Measurements from ENCODE around the gene NEK2.
"Not testable (repeated sequence)": the region's sequence is repeated elsewhere in the genome, so short reads cannot be mapped to it uniquely, and the experiment has no call there.

Gene NEK2

DNA sequence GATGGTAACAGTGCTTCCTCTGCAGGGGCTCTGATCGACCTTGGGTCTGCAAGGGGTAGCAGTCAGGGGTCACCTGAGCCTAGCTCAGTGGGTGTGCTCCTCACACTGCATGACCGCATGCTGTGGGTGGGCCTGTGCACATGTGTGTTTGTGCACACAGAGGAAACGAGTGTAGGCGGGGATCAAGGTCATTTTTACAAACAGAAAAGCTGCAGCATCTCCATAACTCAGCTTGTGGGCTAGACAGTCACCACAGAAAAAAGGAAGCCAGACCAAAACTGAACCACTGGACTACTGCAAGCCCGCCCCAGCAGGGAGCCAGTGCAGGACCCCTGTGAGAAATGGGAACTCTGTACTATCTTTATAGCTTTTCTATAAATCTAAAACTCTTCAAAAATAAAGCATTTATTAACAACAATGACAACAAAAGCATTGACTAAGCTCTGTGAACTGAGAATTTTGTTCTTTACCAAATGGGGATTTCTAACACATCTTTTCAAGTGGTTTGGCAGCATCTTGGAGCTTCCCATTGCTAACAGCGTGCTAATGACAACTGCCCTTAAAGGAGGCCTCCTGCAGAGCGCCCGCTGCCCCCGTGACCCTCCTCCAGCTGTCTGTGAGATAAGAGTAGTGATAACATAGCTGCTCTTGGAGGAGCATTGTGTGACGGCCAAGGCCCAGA, 19.9 kb upstream of the NEK2 start:
- DNase-seq (ENCODE audit: low spot score): no peak

DNA sequence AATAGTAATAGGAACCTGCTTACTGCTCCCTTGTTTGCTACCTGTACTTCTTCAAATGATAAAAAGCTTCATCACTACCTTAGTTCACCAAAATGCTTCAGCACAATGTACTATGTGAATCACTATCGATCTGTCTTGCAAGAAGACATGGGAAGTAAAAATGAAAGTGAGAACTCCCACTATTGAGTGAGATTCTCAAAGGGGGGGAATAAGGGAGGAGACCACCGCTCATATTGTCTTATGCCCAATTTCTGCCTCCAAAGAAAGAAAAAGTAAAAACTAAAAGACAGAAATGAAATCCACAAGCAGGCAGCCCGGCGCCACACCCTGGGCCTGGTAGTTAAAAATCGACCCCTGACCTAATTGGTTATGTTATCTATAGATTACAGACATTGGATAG, 18.5 kb upstream of the NEK2 start:
- DNase-seq (ENCODE audit: low spot score): not testable (repeated sequence)

DNA sequence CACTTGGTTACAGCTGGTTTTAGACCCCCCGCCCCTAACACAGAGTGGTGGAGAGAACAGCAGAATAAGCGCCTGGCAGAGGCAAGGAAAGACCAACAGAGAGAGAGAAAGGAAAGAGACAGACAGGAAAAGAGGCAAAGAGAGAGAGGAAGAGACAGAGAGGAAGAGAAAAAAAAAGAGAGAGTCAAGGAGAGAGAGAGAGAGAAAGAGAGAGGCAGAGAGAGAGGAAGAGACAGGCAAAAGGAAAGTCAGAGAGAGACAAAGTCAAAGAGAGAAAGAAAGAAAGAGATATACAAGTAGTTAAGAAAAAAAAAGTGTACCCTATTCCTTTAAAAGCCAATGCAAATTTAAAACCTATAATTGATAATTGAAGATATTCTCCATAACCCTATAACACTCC, 13.0 kb upstream of the NEK2 start:
- DNase-seq (ENCODE audit: low spot score): no peak

DNA sequence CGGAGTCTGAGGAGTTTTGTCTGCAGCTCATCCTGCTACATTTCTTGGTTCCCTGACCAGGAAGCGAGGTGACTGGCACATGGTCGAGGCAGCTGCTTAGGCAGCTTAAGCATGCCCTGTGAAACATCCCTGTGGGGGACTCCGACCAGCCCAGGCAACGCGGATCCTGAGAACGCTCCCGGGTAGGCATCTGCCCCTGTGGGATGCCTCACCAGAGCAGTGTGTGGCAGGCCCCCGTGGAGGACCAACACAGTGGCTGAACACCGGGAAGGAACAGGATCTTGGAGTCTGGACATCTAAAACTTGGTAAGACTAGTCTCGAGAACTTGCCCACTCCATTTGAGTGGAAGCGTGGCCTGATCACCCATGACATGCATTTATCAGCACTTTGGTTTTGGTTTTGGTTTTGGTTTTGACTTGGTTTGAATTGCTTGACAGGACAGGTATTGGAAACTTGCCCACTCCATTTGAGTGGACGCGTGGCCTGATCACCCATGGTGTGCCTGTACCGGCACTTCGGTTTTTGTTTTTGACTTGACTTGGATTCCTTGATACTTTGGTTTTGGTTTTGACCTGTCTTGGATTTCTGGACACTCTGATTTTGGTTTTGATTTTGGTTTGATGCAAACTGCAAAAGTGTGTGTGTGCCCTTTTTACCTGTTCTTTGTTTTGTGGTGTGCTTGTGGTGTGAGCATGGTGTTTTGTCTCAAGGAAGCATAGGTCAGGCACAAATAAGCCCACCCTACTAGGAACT, 12.2 kb upstream of the NEK2 start:
- no peak for DNase-seq (ENCODE audit: low spot score)

DNA sequence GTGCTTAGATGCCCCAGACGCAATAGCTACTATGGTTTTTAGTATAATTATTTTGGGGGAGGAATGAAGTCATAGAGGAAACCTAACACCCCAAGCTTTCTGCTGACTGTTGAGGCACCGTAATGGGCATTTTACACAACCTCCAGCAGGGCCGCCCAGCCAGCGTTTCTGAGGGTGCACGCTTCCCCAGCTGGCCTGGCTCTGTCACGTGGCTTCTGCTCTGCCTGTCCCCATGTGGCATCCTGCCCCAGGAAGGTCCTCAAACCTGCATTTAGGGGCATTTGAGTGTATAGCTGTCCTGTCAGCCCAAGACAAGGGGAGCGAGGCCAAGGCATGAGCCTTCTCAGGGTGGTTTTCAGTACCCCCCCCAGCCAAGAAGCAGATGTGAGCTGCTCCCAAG, 10.4 kb upstream of the NEK2 start:
- DNase-seq (ENCODE audit: low spot score): no peak

DNA sequence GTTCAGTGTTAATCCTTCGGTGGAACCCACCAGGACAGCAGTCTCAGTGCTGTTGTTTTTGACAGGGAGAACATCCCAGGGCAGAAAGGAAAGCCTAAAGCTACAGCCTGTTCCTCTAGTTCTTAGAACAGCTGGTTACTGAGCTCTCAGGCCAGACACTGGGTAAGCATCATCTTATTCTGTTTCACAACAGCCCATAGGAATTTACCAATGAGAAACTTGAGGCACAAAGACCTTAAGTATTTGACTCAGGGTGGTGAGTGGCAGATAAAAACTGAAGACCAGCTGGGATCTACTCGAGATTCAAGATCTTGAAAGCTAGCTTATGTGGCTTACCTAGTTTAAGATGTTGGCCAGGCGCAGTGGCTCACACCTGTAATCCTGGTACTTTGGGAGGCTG, 9.4 kb upstream of the NEK2 start:
- no peak for DNase-seq (ENCODE audit: low spot score)

DNA sequence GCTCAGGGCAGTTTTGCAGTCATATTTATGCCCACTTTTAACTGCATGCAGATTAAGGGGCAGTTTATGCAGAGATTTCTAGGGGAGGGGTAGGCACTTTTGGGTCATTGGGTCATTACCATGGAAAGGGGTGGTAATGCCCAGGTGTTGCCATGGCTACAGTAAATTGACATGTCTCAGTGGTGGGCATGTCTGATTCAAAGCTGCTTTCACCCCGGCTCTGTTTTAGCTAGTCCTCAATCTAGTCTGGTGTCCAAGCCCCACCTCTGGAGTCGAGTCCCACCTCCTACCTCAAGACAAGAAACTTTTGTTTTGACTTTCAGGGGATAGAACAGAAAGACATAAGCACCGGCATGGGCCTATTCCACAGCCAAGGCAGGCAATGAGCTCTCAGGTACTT, 8.9 kb upstream of the NEK2 start:
- no peak for DNase-seq (ENCODE audit: low spot score)

DNA sequence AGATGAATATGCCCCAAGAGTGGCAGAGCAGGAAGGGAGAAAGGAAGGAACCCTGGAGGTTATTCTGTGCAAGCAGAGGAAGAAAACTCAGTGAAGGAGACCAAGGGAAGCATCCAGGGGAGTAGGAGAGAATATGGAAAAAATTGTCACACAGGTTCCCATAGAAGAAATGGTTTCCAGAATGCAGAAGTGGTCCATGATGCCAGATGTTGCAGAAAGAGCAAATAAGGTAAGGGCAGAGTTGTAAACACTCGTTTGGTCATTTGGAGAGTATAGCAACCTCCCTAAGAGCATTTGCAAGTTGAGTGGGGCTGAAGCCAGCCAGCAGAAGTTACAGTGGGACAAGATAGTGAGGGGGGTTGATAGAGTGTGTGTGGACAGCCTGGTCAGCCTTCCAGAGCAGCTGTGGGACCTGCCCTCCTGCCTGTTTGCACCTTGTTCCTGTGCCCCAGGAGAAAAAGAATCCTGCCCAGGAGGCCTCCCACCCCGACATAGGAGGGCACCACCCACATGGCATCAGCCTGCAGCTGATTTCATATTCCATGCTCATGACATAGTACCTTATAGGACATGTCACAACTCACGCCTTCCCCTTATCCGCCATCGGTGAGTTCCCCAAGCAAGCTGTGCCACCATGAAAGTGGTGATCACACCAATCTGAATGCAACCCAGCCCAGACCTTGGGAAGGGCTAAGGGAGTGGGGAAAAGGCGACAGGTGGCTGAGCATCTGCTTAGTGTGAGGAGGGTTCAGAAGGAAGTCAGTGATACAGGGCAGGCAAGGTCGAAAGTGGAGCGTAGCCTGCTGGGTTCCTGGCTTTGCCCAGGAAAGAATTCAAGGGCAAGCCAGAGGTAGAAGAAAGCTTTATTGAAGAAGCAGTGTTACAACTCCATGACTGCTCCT, 8.2 kb upstream of the NEK2 start:
- no peak for DNase-seq (ENCODE audit: low spot score)

DNA sequence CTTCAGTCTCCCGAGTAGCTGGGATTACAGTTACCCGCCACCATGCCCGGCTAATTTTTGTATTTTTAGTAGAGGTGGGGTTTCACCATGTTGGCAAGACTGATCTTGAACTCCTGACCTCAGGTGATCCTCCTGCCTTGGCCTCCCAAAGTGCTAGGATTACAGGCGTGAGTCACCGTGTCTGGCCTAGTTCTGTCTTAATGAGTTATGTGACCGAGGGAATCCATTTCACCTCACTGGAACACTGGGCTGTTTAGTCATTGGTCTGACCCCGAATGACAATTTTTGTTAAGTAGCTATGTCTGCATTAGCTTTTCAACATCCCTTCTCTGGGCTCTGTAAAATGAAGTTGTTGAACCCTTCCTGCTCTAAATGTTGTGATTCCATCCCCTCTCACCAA, 6.8 kb upstream of the NEK2 start:
- DNase-seq (ENCODE audit: low spot score): not testable (repeated sequence)

DNA sequence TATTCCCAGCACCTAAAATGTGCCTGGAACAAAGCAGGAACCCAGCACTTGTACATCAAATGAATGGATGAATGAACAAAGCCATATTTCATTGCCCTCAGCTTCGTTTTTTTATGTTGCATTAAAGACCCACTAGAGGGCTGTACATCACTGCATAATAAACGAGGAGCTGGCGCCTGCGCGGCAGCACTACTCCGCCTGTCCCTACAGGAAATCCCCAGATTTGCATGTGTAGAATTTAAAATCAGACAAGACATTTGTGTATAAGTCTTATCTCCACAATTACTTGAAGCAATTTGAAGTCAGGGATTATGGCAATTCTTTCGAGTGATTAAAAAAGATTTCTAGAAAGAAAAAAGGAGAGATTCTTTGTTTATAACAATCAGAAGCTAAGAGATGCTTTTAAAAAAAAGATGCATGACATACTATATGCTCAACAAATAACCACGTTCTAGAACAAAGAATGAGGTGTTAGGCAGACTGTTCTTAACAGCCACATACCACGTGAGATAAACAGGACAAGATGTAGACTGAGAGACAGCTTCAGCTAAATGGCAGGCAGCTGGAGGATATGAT, 5.4 kb upstream of the NEK2 start:
- peak; percentile 88 for DNase-seq (ENCODE audit: low spot score)

DNA sequence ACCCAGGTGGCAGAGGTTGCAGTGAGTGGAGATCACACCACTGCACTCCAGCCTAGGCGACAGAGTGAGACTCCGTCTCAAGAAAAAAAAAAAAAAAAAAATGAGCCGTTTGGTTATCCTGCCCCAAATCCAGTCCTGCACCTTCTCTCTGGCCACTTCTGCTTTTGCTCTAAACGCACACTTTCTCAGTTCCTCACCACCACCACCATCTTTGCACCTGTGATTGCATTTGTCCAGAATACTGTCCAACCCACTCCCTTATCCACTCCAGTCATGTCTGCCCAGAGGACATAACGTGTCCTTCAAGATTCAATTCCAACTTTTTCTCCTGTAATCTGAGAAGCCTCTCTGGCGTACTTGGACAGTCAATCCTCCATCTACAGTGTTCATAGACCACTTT, 2.2 kb upstream of the NEK2 start:
- DNase-seq (ENCODE audit: low spot score): no peak

DNA sequence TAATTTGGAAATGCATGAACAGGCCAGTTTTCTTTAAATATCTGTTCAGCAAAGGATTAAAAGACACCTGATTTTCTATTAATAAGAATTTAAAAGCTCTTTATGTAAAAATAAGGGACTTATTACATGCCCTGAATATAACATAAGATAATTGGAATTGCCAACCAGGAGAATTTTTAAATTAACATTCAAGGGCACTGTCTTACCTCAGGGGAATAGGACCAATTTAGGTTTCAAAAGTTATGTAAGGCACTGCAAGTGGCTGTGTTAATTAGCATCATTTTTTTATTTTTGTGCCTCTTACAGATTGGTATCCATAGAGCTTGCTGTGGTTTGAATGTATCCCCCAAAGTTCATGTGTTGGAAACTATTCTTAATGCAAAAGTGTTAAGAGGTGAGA, 1.3 kb upstream of the NEK2 start:
- DNase-seq (ENCODE audit: low spot score): no peak

DNA sequence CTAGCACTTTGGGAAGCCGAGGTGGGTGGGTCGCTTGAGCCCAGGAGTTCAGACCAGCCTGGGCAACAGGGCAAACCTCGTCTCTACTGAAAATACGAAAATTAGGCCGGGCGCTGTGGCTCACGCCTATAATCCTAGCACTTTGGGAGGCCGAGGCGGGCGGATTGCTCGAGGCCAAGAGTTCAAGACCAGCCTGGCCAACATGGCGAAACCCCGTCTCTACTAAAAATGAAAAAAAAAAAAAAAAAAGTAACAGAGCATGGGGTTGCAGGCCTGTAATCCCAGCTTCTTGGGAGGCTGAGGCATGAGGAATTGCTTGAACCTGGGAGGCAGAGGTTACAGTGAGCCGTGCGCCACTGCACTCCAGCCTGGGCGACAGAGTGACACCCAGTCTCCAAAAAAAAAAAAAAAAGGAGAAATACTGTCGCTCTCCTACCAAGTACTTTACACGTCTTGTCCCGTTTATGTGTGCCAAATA, 724 bp upstream of the NEK2 start:
- DNase-seq (ENCODE audit: low spot score): no peak

DNA sequence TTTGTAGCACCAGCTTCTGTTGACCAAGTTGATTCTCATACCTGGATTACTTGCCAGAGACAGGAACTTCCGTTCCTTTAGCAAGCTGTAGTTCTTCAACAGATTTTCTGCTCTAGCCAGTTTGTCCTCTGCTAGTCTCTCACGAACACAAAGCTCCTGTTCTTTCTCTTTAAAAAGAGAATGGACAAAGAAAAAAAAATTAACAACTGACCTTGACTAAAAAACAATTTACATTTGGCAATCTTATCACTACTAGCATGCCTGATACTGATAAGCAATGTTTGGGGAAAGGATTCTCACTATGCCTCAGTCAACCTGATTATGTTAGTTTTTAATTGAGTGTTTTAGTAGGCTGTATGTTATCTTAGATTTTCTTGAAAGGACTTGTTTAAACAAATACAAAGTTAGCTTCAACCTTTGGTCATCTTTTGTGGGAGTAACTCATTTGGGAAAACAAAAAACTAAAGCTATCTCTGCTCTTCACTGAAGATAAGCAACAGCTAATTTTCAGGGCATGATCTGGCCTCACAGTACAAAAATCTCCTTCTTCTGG, 8.3 kb downstream of the NEK2 start:
- DNase-seq (ENCODE audit: low spot score): no peak

DNA sequence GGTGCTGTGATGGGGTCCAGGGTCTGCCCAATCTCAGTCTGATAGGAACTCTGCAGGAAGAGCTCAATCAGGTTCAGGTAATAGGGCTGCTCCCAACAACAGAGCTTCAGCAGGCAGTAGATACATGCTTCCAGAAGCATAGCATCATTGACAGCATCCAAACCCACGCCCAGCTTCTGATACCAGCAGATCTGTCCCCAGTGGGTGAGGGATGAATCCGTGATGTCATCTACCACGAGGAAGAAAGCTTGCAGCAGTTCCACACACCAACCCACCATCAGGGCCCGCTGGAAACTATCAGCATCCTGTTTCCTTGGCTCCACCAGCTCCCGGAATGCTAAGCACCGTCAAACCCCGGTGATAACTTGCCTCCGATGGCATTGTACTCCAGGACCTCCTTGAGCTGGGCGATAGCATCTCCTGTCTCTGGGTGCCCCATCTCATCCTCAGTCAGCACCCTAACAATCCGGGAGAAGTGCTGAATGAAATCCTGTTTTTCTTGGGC, 14.7 kb downstream of the NEK2 start:
- DNase-seq (ENCODE audit: low spot score): no peak

DNA sequence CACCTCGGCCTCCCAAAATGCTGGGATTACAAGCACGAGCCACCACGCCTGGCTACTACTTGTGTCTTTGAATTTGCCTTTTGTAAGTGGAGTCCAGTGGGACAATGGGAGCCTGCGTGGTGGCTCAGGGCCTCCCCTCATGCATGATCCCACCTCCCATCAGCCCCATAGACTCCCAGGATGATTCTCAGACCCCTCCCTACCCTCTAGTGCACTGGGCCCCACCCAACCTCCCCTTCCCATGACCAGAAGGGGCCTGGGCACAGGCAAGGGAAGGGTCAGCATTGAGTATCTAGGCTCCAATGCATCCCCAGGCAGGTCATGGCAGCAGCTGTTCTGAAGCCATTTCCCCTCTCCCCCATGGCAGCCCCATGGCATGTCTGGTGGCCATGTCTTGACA, 18.7 kb downstream of the NEK2 start:
- no peak for DNase-seq (ENCODE audit: low spot score)

DNA sequence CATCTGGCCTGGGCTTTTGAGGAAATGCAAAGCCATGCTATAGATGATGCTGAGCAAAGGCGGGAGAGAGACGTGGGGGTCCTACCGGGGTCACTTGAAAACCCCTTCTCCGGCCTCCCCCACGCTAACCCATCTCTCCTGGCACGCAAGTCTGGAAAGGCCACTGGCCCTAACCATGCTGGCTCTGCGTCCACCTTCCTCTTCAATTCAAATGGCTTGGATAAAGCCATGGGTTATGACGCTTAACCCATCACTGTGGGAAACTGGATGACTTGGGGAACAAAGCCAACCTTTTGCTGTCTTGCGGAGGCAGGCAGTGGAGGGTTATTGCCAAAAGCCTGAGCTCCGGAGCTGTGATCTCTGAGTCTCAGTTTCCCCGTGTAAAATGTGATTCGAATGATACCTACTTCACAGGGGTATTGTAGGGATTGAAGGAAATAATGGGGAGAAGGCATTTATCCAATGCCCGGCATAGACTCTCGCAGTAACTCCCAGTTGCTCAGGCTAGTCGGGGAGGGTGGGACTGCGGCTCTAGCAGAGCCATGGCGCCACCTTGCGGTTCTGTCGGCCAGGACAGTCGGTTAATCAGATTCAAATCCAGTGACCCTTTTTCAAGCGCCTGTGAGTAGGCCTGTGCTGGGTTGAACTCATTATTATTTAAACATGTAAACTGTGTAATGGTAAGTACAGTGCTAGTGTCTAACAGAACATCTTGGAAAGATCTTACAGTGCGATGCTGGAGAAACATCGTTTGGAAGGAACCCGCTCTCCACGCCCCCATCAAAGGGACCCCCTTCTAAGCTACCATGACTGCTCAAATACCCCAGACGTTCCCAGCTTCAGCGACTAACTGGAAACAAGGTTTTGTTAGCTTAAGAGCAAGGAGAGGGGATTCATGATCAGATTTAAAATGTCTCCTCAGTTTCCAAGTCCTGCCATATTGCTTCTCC, 20.3 kb downstream of the NEK2 start:
- peak; percentile 89 for DNase-seq (ENCODE audit: low spot score)

DNA sequence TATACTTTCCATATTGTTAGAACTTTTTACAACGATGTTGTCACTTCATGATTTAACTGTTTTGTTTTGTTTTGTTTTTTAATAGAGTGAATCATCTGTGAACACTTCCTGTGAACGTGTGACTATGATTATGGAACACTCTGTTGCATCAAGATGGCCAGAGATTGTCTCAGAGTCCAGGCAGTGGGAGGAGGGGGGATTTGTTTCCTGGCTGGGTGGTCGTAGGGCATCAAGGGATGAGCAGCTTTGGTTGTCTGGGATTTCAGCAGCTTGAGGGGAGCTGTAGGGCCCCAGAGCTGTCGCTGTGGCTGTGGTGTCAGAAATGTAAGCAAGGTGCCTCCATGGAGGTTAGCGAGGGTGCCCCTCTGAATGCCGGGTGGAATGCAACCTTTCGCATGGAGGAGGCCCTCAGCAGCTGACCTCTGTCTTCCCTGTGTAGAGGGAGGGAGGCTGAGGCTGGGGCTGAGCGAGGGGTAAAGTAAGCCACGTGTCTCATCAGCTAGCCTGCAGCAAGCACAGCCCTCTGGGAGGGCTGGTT, 21.4 kb downstream of the NEK2 start:
- peak; percentile 30 for DNase-seq (ENCODE audit: low spot score)

DNA sequence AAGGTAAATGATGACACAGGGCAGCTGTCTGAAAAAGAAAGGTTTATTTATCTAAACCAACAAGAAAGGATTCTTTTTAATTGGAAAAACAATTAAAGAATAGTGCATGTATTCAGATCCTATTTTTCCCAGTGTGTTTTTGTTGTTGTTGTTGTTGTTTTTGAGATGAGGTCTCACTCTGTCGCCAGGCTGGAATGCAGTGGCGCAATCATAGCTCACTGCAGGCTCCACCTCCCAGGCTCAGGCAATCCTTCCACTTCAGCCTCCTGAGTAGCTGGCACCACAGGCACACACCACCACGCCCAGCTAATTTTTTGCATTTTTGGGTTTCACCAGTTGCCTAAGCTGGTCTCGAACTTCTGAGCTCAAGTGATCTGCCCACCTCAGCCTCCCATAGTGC, 22.1 kb downstream of the NEK2 start:
- peak; percentile 43 for DNase-seq (ENCODE audit: low spot score)

DNA sequence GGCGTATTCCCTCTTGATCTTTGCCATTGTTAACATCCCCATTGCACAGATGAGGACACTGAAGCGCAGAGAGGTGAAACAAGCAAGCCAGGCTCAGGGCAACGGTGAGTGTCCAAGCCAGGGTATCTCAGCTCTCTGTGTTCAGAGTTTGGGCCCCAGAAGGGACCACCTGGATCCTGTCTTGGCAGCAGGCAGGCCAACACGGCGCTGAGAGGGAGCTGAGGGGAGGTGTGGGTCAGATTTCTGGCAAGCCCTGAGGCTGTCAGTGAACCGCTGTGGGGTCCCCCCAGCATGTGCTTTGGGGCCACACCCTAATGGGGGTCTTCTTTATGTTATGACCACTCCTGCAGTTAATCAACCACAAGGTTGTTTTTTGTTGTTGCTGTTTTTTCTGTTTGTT, 23.1 kb downstream of the NEK2 start:
- DNase-seq (ENCODE audit: low spot score): no peak

Data from LoVo (cell line).